Suprapubic skin (tissue), 4 donors: Measurements from ENCODE around the gene ROR2. TPM values are rescaled to one million over a fixed set of nuclear protein-coding genes. Genes with fewer than 3 reads are reported as not detected.
A peak's percentile ranks its signal among the peaks of the same experiment; 100 is the strongest.

Source experiments
- DNase-seq, 2 donors: peaks; one replicate each; pipeline ENCODE4 v3.0.0-alpha.2; 2019; ENCODE audit warnings: low spot score in 2 of 2
- H3K27ac ChIP-seq: fragments of 200-600 bp; sonication (generic); one replicate; pipeline ENCODE4 v1.5.1; 2019
- H3K27me3 ChIP-seq: fragments of 200-600 bp; sonication (generic); one replicate; pipeline ENCODE4 v1.5.1; 2019
- H3K36me3 ChIP-seq: fragments of 200-600 bp; sonication (generic); one replicate; pipeline ENCODE4 v1.5.1; 2019
- H3K4me1 ChIP-seq: fragments of 200-600 bp; sonication (generic); one replicate; pipeline ENCODE4 v1.5.1; 2019
- H3K4me3 ChIP-seq: fragments of 200-600 bp; sonication (generic); one replicate; pipeline ENCODE4 v1.5.1; 2019; ENCODE audit warnings: mild to moderate bottlenecking
- H3K9me3 ChIP-seq: fragments of 200-600 bp; sonication (generic); one replicate; pipeline ENCODE4 v1.5.1; 2019
- CTCF ChIP-seq, 2 donors: fragments of 200-600 bp in 1 of 2; fragments of 450-650 bp in 1 of 2; sonication (generic) in 1 of 2; IDR thresholded peaks; one replicate each; pipeline ENCODE4 v1.5.1; 2016 to 2019; ENCODE audit warnings: antibody characterized with exemption in 2 of 2, mild to moderate bottlenecking in 1 of 2, moderate library complexity in 1 of 2
- EP300 ChIP-seq: sonication (generic); formaldehyde crosslinking; IDR thresholded peaks from one replicate; pipeline ENCODE4 v1.6.1; 2017; ENCODE audit warnings: antibody characterized with exemption
- POLR2A ChIP-seq, 2 donors: fragments of 450-650 bp; IDR thresholded peaks; one replicate each; pipeline ENCODE4 v1.6.1; 2017; ENCODE audit warnings: antibody characterized with exemption in 2 of 2, mild to moderate bottlenecking in 2 of 2, moderate library complexity in 2 of 2
- POLR2AphosphoS5 ChIP-seq, 3 donors: sonication (generic); formaldehyde crosslinking; IDR thresholded peaks; one replicate each; pipeline ENCODE4 v1.6.1; 2017; ENCODE audit warnings: antibody characterized with exemption in 3 of 3
- WGBS: methylation state at CpG from one replicate; pipeline ENCODE4 v1.1.5; 2018; 5-methylcytosine and 5-hydroxymethylcytosine counted together
- total RNA-seq, 4 donors: library from RNA; depleted of rRNA; stranded (reverse); fragments of >200 nt; gene quantifications; one replicate each; pipeline ENCODE4 v1.1.0, GENCODE V29; 2016

The ROR2 gene
- total RNA-seq, 4 donors from 2014 or later = 3.3 to 7.3 (median 5.0) TPM

- no peak for DNase-seq
- Histone ChIP-seq H3K4me1 (no peaks in the 10 kb centered on the region), H3K9me3 (no peaks in the 10 kb centered on the region), H3K36me3 (no peaks in the 10 kb centered on the region), H3K27me3 (peaks cover 5% of the 10 kb centered on the region), H3K27ac (no peak overlapping the region), H3K4me3 (no peak overlapping the region)
- TF ChIP-seq CTCF (IDR thresholded peaks at IDR 0.05) (no peak), POLR2A (IDR thresholded peaks at IDR 0.05) (no peak), POLR2AphosphoS5 (IDR thresholded peaks at IDR 0.05) (no peak), EP300 (no peak)
- 88% methylated on average over 4 of the region's 4 CpGs for WGBS
Observed at GRCh38 chr9:91716239-91716638, 233.8 kb downstream of the ROR2 start.

GRCh38 chr9:91714874-91715615 is 235.0 kb downstream of the ROR2 start:
- DNase-seq = peak in 1 of 2 donors; percentile 13
- Histone ChIP-seq H3K27ac (no peak overlapping the region), H3K9me3 (no peaks in the 10 kb centered on the region), H3K36me3 (no peaks in the 10 kb centered on the region), H3K27me3 (peaks cover 5% of the 10 kb centered on the region), H3K4me1 (no peaks in the 10 kb centered on the region), H3K4me3 (peak overlapping the region; percentile 42)
- WGBS = 77% methylated on average over 14 of the region's 14 CpGs
- TF ChIP-seq CTCF (IDR thresholded peaks at IDR 0.05) = no peak
- TF ChIP-seq POLR2A (IDR thresholded peaks at IDR 0.05) = no peak
- TF ChIP-seq EP300 = no peak
- TF ChIP-seq POLR2AphosphoS5 (IDR thresholded peaks at IDR 0.05) = no peak

- peak in 1 of 2 donors; percentile 68 for DNase-seq
- H3K36me3 ChIP-seq = no peaks in the 10 kb centered on the region
- 10% methylated on average over 31 of the region's 39 CpGs for WGBS
- H3K27me3 ChIP-seq = peaks cover 5% of the 10 kb centered on the region
- H3K4me3 ChIP-seq = peak overlapping the region; percentile 42
- H3K27ac ChIP-seq = no peak overlapping the region
- H3K4me1 ChIP-seq = no peaks in the 10 kb centered on the region
- TF ChIP-seq POLR2A (IDR thresholded peaks at IDR 0.05) = no peak
- no peak for TF ChIP-seq CTCF (IDR thresholded peaks at IDR 0.05)
- TF ChIP-seq EP300 = no peak
- TF ChIP-seq POLR2AphosphoS5 (IDR thresholded peaks at IDR 0.05) = no peak
- no peaks in the 10 kb centered on the region for H3K9me3 ChIP-seq
Observed at GRCh38 chr9:91714020-91714806, 235.8 kb downstream of the ROR2 start.

DNA sequence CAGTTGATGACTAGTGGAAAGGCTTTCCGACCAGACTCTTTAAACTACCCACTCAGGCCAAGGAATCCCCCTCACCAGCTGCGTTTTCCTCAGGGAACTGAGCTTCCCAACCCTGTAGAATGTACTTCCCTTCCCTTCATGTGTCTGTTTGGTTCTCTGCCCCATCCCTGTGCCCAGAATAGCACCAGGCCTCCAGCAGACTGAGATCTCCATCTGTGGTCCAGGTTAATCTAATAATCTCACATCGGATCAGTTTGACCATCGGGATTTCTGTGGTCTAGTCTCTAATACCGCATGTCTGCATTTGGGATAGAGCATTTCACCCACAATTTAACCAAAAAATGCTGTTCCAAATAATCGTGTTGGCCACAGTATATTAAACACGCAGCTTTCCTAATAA is 237.2 kb downstream of the ROR2 start:
- no peaks in the 10 kb centered on the region for H3K36me3 ChIP-seq
- no peak overlapping the region for H3K4me3 ChIP-seq
- DNase-seq = peak in 1 of 2 donors; percentile 15
- H3K27me3 ChIP-seq = peaks cover 5% of the 10 kb centered on the region
- TF ChIP-seq POLR2A (IDR thresholded peaks at IDR 0.05) (no peak), CTCF (IDR thresholded peaks at IDR 0.05) (no peak), EP300 (no peak), POLR2AphosphoS5 (IDR thresholded peaks at IDR 0.05) (no peak)
- 71% methylated on average over 7 of the region's 7 CpGs for WGBS
- no peak overlapping the region for H3K27ac ChIP-seq
- no peaks in the 10 kb centered on the region for H3K9me3 ChIP-seq
- H3K4me1 ChIP-seq = no peaks in the 10 kb centered on the region
